OCI-LY1 (cell line): ENCODE data around the gene ERCC1.

ENCODE experiments used
- H2AFZ ChIP-seq: fragments of 200-600 bp; sonication (generic), shearing (Covaris generic); 2 replicates; pipeline ENCODE4 v1.6.0; 2014; ENCODE audit warnings: antibody characterized with exemption, mild to moderate bottlenecking, low read length
- H3F3A ChIP-seq: fragments of 200-600 bp; sonication (generic), shearing (Covaris generic); 2 replicates; pipeline ENCODE4 v1.6.0; 2014; ENCODE audit warnings: mild to moderate bottlenecking, antibody characterized with exemption, low read length, moderate library complexity; ENCODE audit not compliant: insufficient read depth
- H3K27ac ChIP-seq: fragments of 200-600 bp; sonication (generic); 2 replicates; pipeline ENCODE4 v1.5.1; 2014; ENCODE audit warnings: low read length, mixed run types, mild to moderate bottlenecking, low read depth; ENCODE audit not compliant: poor library complexity, severe bottlenecking
- H3K27me3 ChIP-seq: fragments of 200-600 bp; sonication (generic); 2 replicates; pipeline ENCODE4 v1.6.0; 2014; ENCODE audit warnings: antibody characterized with exemption, mild to moderate bottlenecking, low read length, moderate library complexity; ENCODE audit not compliant: insufficient read depth
- H3K36me3 ChIP-seq: fragments of 200-600 bp; sonication (generic); 2 replicates; pipeline ENCODE4 v1.6.1; 2014; ENCODE audit warnings: mild to moderate bottlenecking, antibody characterized with exemption, low read length, moderate library complexity, mixed read lengths; ENCODE audit not compliant: insufficient read depth
- H3K4me1 ChIP-seq: fragments of 200-600 bp; sonication (generic); 2 replicates; pipeline ENCODE4 v1.5.1; 2014; ENCODE audit warnings: mild to moderate bottlenecking, low read length, moderate library complexity; ENCODE audit not compliant: insufficient read depth, severe bottlenecking
- H3K4me2 ChIP-seq: fragments of 200-600 bp; sonication (generic), shearing (Covaris generic); 2 replicates; pipeline ENCODE4 v1.6.1; 2014; ENCODE audit warnings: low read length
- H3K4me3 ChIP-seq: fragments of 200-600 bp; sonication (generic); 2 replicates; pipeline ENCODE4 v1.5.1; 2014; ENCODE audit warnings: low read length, low read depth, mild to moderate bottlenecking, mixed read lengths; ENCODE audit not compliant: poor library complexity, severe bottlenecking
- H3K79me2 ChIP-seq: fragments of 200-600 bp; shearing (Covaris generic); 2 replicates; pipeline ENCODE4 v1.6.1; 2016; ENCODE audit warnings: mixed run types, low read length, mixed read lengths; ENCODE audit not compliant: insufficient read depth
- H3K9ac ChIP-seq: fragments of 200-600 bp; sonication (generic), shearing (Covaris generic); 2 replicates; pipeline ENCODE4 v1.6.1; 2014; ENCODE audit warnings: mild to moderate bottlenecking, low read length, mixed read lengths
- H3K9me2 ChIP-seq: fragments of 200-600 bp; sonication (generic), shearing (Covaris generic); 2 replicates; pipeline ENCODE4 v1.6.1; 2014; ENCODE audit warnings: low read depth, mild to moderate bottlenecking, low read length, mixed read lengths
- H3K9me3 ChIP-seq: fragments of 200-600 bp; shearing (Covaris generic); 2 replicates; pipeline ENCODE4 v1.6.1; 2014; ENCODE audit warnings: low read length, mixed read lengths
- H4K20me1 ChIP-seq: fragments of 200-600 bp; sonication (generic), shearing (Covaris generic); 2 replicates; pipeline ENCODE4 v1.6.0; 2016; ENCODE audit warnings: mild to moderate bottlenecking, low read length; ENCODE audit not compliant: insufficient read depth
- CTCF ChIP-seq: fragments of 200-600 bp; sonication (generic), shearing (Covaris generic); IDR thresholded peaks from 2 replicates; pipeline ENCODE4 v1.5.1; 2017; ENCODE audit warnings: mild to moderate bottlenecking, antibody characterized with exemption, low read length, moderate library complexity, mixed read lengths
- EZH2 ChIP-seq: fragments of 200-600 bp; sonication (generic), shearing (Covaris generic); IDR thresholded peaks from 2 replicates; pipeline ENCODE4 v1.8.0; 2017; ENCODE audit warnings: borderline replicate concordance, mixed run types, mild to moderate bottlenecking, antibody characterized with exemption, low read length, moderate library complexity, mixed read lengths

Gene ERCC1

GRCh38 chr19:45456500-45456815, 32.7 kb upstream of the ERCC1 start:
- no peaks in the 10 kb centered on the region for H4K20me1 ChIP-seq
- no peaks in the 10 kb centered on the region; the same call in 1 of the 2 replicates for H3F3A ChIP-seq
- H3K4me1 ChIP-seq, result peaks cover 18% of the 10 kb centered on the region
- no peaks in the 10 kb centered on the region for H3K9me2 ChIP-seq
- H3K4me2 ChIP-seq, result no peak overlapping the region
- H3K27me3 ChIP-seq, result 0 out of 2 replicates have a peak, but pooled peaks cover 3% of the 10 kb centered on the region
- no peaks in the 10 kb centered on the region for H3K36me3 ChIP-seq
- no peak overlapping the region for H2AFZ ChIP-seq
- no peak for TF ChIP-seq CTCF
- TF ChIP-seq EZH2, result no peak
- no peak overlapping the region for H3K27ac ChIP-seq
- H3K9me3 ChIP-seq, result no peaks in the 10 kb centered on the region
- no peaks in the 10 kb centered on the region for H3K79me2 ChIP-seq
- no peak overlapping the region for H3K4me3 ChIP-seq
- no peak overlapping the region for H3K9ac ChIP-seq

GRCh38 chr19:45455707-45456499, 32.2 kb upstream of the ERCC1 start:
- H3K4me3 ChIP-seq, result no peak overlapping the region
- no peak for TF ChIP-seq CTCF
- no peak for TF ChIP-seq EZH2
- H3K4me1 ChIP-seq, result peaks cover 20% of the 10 kb centered on the region
- no peaks in the 10 kb centered on the region for H3K36me3 ChIP-seq
- no peak overlapping the region for H3K4me2 ChIP-seq
- H3K9me3 ChIP-seq, result no peaks in the 10 kb centered on the region
- no peaks in the 10 kb centered on the region for H4K20me1 ChIP-seq
- no peaks in the 10 kb centered on the region; the same call in 1 of the 2 replicates for H3F3A ChIP-seq
- H3K27ac ChIP-seq, result no peak overlapping the region
- no peak overlapping the region for H2AFZ ChIP-seq
- 0 out of 2 replicates have a peak, but pooled peaks cover 3% of the 10 kb centered on the region for H3K27me3 ChIP-seq
- no peaks in the 10 kb centered on the region for H3K79me2 ChIP-seq
- H3K9me2 ChIP-seq, result no peaks in the 10 kb centered on the region
- H3K9ac ChIP-seq, result no peak overlapping the region

- no peaks in the 10 kb centered on the region for H3K79me2 ChIP-seq
- H3K27me3 ChIP-seq, result 0 out of 2 replicates have a peak, but pooled peaks cover 3% of the 10 kb centered on the region
- no peaks in the 10 kb centered on the region for H3K36me3 ChIP-seq
- H3K4me1 ChIP-seq, result peaks cover 35% of the 10 kb centered on the region
- no peak overlapping the region for H3K4me3 ChIP-seq
- no peaks in the 10 kb centered on the region for H3K9me2 ChIP-seq
- peak overlapping the region; percentile 92 for H3K4me2 ChIP-seq
- no peak overlapping the region for H3K27ac ChIP-seq
- H3K9ac ChIP-seq, result no peak overlapping the region
- no peaks in the 10 kb centered on the region; the same call in 1 of the 2 replicates for H3F3A ChIP-seq
- H3K9me3 ChIP-seq, result no peaks in the 10 kb centered on the region
- H2AFZ ChIP-seq, result no peak overlapping the region
- no peaks in the 10 kb centered on the region for H4K20me1 ChIP-seq
- TF ChIP-seq EZH2, result no peak
- TF ChIP-seq CTCF, result no peak
Observed at GRCh38 chr19:45451850-45452387, 28.2 kb upstream of the ERCC1 start.
